A673 (cell line): ENCODE data around the gene RNU6-8. TPM values are rescaled to one million over a fixed set of nuclear protein-coding genes. Genes with fewer than 3 reads are reported as not detected.

Source experiments
- BruUV-seq: library from RNA; stranded (reverse); fragments of 400-500 nt; replicated peaks from 2 replicates; lab custom pipeline; 2021; lab: Mats Ljungman, UMichigan
- CTCF ChIA-PET: fragments of 300-600 bp; sonication (Branson Sonifier 250); formaldehyde crosslinking; loops from one replicate; lab custom pipeline; 2022; ENCODE audit warnings: antibody characterized with exemption; lab: Charles Lee
- POLR2A ChIA-PET: fragments of 300-600 bp; sonication (Branson Sonifier 250); formaldehyde crosslinking; loops from one replicate; lab custom pipeline; 2022; ENCODE audit warnings: antibody characterized with exemption; ENCODE audit not compliant: low non-redundant PET; lab: Charles Lee
- DNase-seq: peaks from one replicate; pipeline ENCODE4 v3.0.0-alpha.2; 2015; ENCODE audit warnings: low spot score
- H3K27ac ChIP-seq: fragments of 200-600 bp; sonication (generic); 2 replicates; pipeline ENCODE4 v1.5.1; 2016; ENCODE audit warnings: mixed run types, low read depth, mild to moderate bottlenecking, mixed read lengths, antibody characterized with exemption, low read length; ENCODE audit not compliant: poor library complexity, severe bottlenecking
- H3K27me3 ChIP-seq: fragments of 200-600 bp; sonication (generic); replicated peaks from 2 replicates; pipeline ENCODE4 v1.6.1; 2017; ENCODE audit warnings: mixed run types, low read depth, mild to moderate bottlenecking, mixed read lengths, antibody characterized with exemption, low read length; ENCODE audit not compliant: insufficient read depth, poor library complexity
- H3K36me3 ChIP-seq: fragments of 200-600 bp; sonication (generic); 2 replicates; pipeline ENCODE4 v1.6.1; 2016; ENCODE audit warnings: mixed run types, mild to moderate bottlenecking, mixed read lengths, antibody characterized with exemption, low read length; ENCODE audit not compliant: insufficient read depth, poor library complexity, severe bottlenecking
- H3K4me1 ChIP-seq: fragments of 200-600 bp; sonication (generic); 2 replicates; pipeline ENCODE4 v1.6.1; 2017; ENCODE audit warnings: mixed run types, mild to moderate bottlenecking, mixed read lengths, antibody characterized with exemption, low read length; ENCODE audit not compliant: insufficient read depth, poor library complexity, severe bottlenecking
- H3K4me3 ChIP-seq: fragments of 200-600 bp; sonication (generic); 2 replicates; pipeline ENCODE4 v1.5.1; 2016; ENCODE audit warnings: low read depth, mixed run types, mild to moderate bottlenecking, mixed read lengths, low read length; ENCODE audit not compliant: poor library complexity, severe bottlenecking
- H3K9me3 ChIP-seq: fragments of 200-600 bp; sonication (generic); 2 replicates; pipeline ENCODE4 v1.6.1; 2016; ENCODE audit warnings: mixed run types, low read depth, mild to moderate bottlenecking, mixed read lengths, antibody characterized with exemption, low read length; ENCODE audit not compliant: poor library complexity, severe bottlenecking
- CTCF ChIP-seq: fragments of 300-800, 200-600 bp; sonication (generic); conservative IDR thresholded peaks from 2 replicates; pipeline ENCODE4 v1.5.1; 2017; ENCODE audit warnings: low read depth, mild to moderate bottlenecking, antibody characterized with exemption, low read length, moderate library complexity, mixed read lengths
- EZH2 ChIP-seq: fragments of 200-600 bp; sonication (generic); IDR thresholded peaks from 2 replicates; pipeline ENCODE4 v1.6.1; 2017; ENCODE audit warnings: borderline replicate concordance, low read depth, mild to moderate bottlenecking, mixed read lengths, antibody characterized with exemption, low read length; ENCODE audit not compliant: poor library complexity, severe bottlenecking
- intact Hi-C: fragments of 100-400 bp; cut with micrococcal nuclease; formaldehyde crosslinking; loops from one replicate; pipeline ENCODE4 v1.10.0; 2022; ENCODE audit not compliant: unreplicated experiment
- total RNA-seq: library from RNA; stranded (reverse); gene quantifications from 2 replicates; pipeline ENCODE4 v1.2.3, GENCODE V29; 2021

The RNU6-8 gene
- total RNA-seq, 1 experiment from 2014 or later: not detected

GRCh38 chr14:32217301-32217700 is 14.2 kb upstream of the RNU6-8 start:
- no peaks in the 10 kb centered on the region for H3K4me1 ChIP-seq
- POLR2A ChIA-PET: no interaction called here
- no peak overlapping the region for H3K27ac ChIP-seq
- H3K9me3 ChIP-seq: no peaks in the 10 kb centered on the region
- CTCF ChIA-PET: no interaction called here
- no peaks in the 10 kb centered on the region for H3K36me3 ChIP-seq
- BruUV-seq: no TSS peak
- H3K4me3 ChIP-seq: no peak overlapping the region
- H3K27me3 ChIP-seq: no peaks in the 10 kb centered on the region
- intact Hi-C loops: no loop called here
- no peak for DNase-seq
- no peak for TF ChIP-seq CTCF
- no peak for TF ChIP-seq EZH2

GRCh38 chr14:32212833-32213232 is 9.8 kb upstream of the RNU6-8 start:
- Histone ChIP-seq H3K36me3 (no peaks in the 10 kb centered on the region), H3K4me3 (no peak overlapping the region), H3K9me3 (no peaks in the 10 kb centered on the region), H3K27ac (no peak overlapping the region), H3K4me1 (no peaks in the 10 kb centered on the region), H3K27me3 (peaks cover 4% of the 10 kb centered on the region)
- intact Hi-C loops: no loop called here
- TF ChIP-seq CTCF: no peak
- CTCF ChIA-PET: no interaction called here
- POLR2A ChIA-PET: no interaction called here
- no peak for DNase-seq
- no TSS peak for BruUV-seq

GRCh38 chr14:32211068-32211404 is 8.0 kb upstream of the RNU6-8 start:
- intact Hi-C loops: no loop called here
- ChIA-PET CTCF (no interaction called here), POLR2A (interaction anchor here (0.5 kb wide), 1 partner anchor 287 kb away, joined by 3 read pairs; no protein-coding TSS in a partner anchor)
- Histone ChIP-seq H3K4me3 (no peak overlapping the region), H3K4me1 (no peaks in the 10 kb centered on the region), H3K9me3 (no peaks in the 10 kb centered on the region), H3K27ac (no peak overlapping the region), H3K27me3 (peaks cover 4% of the 10 kb centered on the region), H3K36me3 (no peaks in the 10 kb centered on the region)
- DNase-seq: no peak
- BruUV-seq: no TSS peak
- TF ChIP-seq EZH2 (no peak), CTCF (no peak)

- no TSS peak for BruUV-seq
Measured at GRCh38 chr14:32209471-32209870, 6.4 kb upstream of the RNU6-8 start.

More at GRCh38 chr14:32209471-32209870, 6.4 kb upstream of the RNU6-8 start:
- Histone ChIP-seq H3K9me3 (no peaks in the 10 kb centered on the region), H3K27ac (no peak overlapping the region), H3K36me3 (no peaks in the 10 kb centered on the region), H3K4me3 (no peak overlapping the region), H3K4me1 (no peaks in the 10 kb centered on the region), H3K27me3 (peaks cover 4% of the 10 kb centered on the region)
- POLR2A ChIA-PET: no interaction called here
- intact Hi-C loops: no loop called here
- CTCF ChIA-PET: no interaction called here
- no peak for DNase-seq
- no peak for TF ChIP-seq CTCF
- no peak for TF ChIP-seq EZH2
